Stimulated activated effector memory CD8-positive, alpha-beta T cell treated with anti-CD3 and anti-CD28 coated beads, Interleukin-12 subunit alpha, Interleukin-12 subunit beta, amount 100 ng/mL, for 72 hours (primary cell): Measurements from ENCODE around the gene SP9.
A peak's percentile ranks its signal among the peaks of the same experiment; 100 is the strongest.

Source experiments
- ATAC-seq: fragments of 150-1000 bp; cut with Tn5 transposase; 2 replicates; pipeline ENCODE4 v1.10.0; 2021
- DNase-seq, 2 donors: peaks; one replicate each; pipeline ENCODE4 v3.0.0; 2021 to 2022; ENCODE audit warnings: low spot score in 2 of 2
- H3K27ac Mint-ChIP-seq: one replicate; pipeline ENCODE4 v1.8.0; 2022; ENCODE audit warnings: mild to moderate bottlenecking, mixed read lengths
- H3K36me3 Mint-ChIP-seq: one replicate; pipeline ENCODE4 v1.8.0; 2022; ENCODE audit warnings: mild to moderate bottlenecking, mixed read lengths
- H3K4me1 Mint-ChIP-seq: one replicate; pipeline ENCODE4 v1.8.0; 2022; ENCODE audit warnings: mixed read lengths
- H3K4me3 Mint-ChIP-seq: one replicate; pipeline ENCODE4 v1.8.0; 2022; ENCODE audit warnings: mild to moderate bottlenecking, mixed read lengths
- H3K9me3 Mint-ChIP-seq: one replicate; pipeline ENCODE4 v1.8.0; 2022; ENCODE audit warnings: mixed read lengths

Gene SP9

GRCh38 chr2:174328961-174329715 is 5.6 kb upstream of the SP9 start:
- Mint-ChIP-seq H3K4me3 (no peak overlapping the region), H3K9me3 (no peaks in the 10 kb centered on the region), H3K27ac (no peak overlapping the region), H3K4me1 (peaks cover 49% of the 10 kb centered on the region), H3K36me3 (peaks cover 16% of the 10 kb centered on the region)
- DNase-seq (no peak), ATAC-seq (no peak)

DNA sequence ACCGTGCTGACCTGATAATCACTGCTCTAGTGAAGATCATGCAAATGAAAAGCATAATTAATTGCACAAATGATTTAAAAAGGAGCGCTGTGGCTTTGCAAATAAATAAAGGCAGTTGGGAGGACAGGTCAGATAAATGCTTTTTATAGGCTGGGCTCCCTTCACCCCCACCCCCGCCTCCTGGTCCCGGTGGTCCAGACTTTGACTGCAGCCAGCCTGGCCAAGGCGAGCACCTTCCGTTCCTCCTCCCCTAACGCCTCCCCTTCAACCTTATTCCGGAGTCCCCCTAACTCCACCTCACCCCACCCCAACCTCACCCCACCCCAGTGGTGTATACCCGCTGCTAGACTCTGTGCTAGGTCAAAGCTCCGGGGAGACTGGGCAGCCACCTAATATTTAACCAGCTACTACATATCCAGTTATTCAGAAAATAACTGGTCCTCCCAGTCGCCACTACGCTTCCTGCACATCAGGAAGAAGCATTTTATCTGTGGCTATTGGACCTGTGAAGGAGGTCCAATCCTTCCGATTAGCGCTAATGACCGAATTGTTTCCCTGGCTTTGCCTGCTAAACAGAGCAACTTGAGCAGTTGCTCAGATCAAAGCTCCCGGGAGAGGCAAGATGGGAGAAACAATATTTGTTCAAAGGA is 3.7 kb upstream of the SP9 start:
- Mint-ChIP-seq H3K4me1 (peaks cover 58% of the 10 kb centered on the region), H3K4me3 (no peak overlapping the region), H3K36me3 (peaks cover 16% of the 10 kb centered on the region), H3K9me3 (no peaks in the 10 kb centered on the region), H3K27ac (no peak overlapping the region)
- no peak for ATAC-seq
- DNase-seq, result no peak

- Mint-ChIP-seq H3K4me1 (peaks cover 55% of the 10 kb centered on the region), H3K9me3 (no peaks in the 10 kb centered on the region), H3K4me3 (no peak overlapping the region)
These were observed 3.0 kb upstream of the SP9 start for GRCh38 chr2:174331595-174332216.

DNA sequence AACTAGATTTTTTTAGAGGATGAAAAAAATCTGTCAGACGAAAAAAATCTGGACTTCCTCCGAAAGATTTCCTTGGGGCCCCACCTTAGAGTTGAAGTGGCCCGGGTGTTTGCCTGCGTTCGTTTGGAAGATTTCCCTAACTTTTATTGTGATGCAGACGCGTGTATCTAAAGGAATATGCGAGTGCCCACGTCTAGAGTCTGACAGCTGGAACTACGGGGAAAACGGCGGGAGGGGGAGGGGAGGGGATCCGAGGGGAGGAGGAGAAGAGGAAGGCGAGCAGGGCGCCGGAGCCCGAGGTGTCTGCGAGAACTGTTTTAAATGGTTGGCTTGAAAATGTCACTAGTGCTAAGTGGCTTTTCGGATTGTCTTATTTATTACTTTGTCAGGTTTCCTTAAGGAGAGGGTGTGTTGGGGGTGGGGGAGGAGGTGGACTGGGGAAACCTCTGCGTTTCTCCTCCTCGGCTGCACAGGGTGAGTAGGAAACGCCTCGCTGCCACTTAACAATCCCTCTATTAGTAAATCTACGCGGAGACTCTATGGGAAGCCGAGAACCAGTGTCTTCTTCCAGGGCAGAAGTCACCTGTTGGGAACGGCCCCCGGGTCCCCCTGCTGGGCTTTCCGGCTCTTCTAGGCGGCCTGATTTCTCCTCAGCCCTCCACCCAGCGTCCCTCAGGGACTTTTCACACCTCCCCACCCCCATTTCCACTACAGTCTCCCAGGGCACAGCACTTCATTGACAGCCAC is 2.4 kb upstream of the SP9 start:
- Mint-ChIP-seq H3K4me3 (peak overlapping the region; percentile 68), H3K4me1 (peaks cover 48% of the 10 kb centered on the region), H3K9me3 (no peaks in the 10 kb centered on the region), H3K27ac (no peak overlapping the region), H3K36me3 (peaks cover 12% of the 10 kb centered on the region)
- ATAC-seq (no peak), DNase-seq (no peak)

More at GRCh38 chr2:174331595-174332216, 3.0 kb upstream of the SP9 start:
- H3K36me3 Mint-ChIP-seq, result peaks cover 15% of the 10 kb centered on the region
- DNase-seq (no peak), ATAC-seq (no peak)
- no peak overlapping the region for H3K27ac Mint-ChIP-seq

DNA sequence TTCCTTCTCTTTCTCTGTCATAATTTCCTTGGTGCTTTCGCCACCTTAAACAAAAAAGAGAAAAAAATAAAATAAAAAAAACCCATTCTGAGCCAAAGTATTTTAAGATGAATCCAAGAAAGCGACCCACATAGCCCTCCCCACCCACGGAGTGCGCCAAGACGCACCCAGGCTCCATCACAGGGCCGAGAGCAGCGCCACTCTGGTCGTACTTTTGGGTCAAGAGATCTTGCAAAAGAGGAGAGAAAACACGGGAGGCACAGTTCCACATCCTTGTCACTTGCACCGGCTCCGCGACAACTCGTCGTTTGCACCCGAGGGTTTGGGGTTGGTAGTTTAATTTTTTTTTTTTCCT is 1.8 kb upstream of the SP9 start:
- Mint-ChIP-seq H3K9me3 (no peaks in the 10 kb centered on the region), H3K36me3 (peaks cover 16% of the 10 kb centered on the region), H3K4me1 (peaks cover 48% of the 10 kb centered on the region), H3K27ac (no peak overlapping the region), H3K4me3 (peak overlapping the region; percentile 68)
- no peak for DNase-seq
- no peak for ATAC-seq

GRCh38 chr2:174333372-174334277 is 1.1 kb upstream of the SP9 start:
- H3K9me3 Mint-ChIP-seq, result no peaks in the 10 kb centered on the region
- no peak overlapping the region for H3K27ac Mint-ChIP-seq
- peak overlapping the region; percentile 68 for H3K4me3 Mint-ChIP-seq
- peaks cover 17% of the 10 kb centered on the region for H3K36me3 Mint-ChIP-seq
- H3K4me1 Mint-ChIP-seq, result peaks cover 43% of the 10 kb centered on the region
- DNase-seq (peak in 1 of 2 donors; percentile 59), ATAC-seq (peak; percentile 56)

GRCh38 chr2:174334278-174334715 is 457 bp upstream of the SP9 start:
- Mint-ChIP-seq H3K4me3 (peak overlapping the region; percentile 68), H3K36me3 (peaks cover 17% of the 10 kb centered on the region), H3K27ac (no peak overlapping the region), H3K9me3 (no peaks in the 10 kb centered on the region), H3K4me1 (peaks cover 36% of the 10 kb centered on the region)
- ATAC-seq (no peak), DNase-seq (no peak)

DNA sequence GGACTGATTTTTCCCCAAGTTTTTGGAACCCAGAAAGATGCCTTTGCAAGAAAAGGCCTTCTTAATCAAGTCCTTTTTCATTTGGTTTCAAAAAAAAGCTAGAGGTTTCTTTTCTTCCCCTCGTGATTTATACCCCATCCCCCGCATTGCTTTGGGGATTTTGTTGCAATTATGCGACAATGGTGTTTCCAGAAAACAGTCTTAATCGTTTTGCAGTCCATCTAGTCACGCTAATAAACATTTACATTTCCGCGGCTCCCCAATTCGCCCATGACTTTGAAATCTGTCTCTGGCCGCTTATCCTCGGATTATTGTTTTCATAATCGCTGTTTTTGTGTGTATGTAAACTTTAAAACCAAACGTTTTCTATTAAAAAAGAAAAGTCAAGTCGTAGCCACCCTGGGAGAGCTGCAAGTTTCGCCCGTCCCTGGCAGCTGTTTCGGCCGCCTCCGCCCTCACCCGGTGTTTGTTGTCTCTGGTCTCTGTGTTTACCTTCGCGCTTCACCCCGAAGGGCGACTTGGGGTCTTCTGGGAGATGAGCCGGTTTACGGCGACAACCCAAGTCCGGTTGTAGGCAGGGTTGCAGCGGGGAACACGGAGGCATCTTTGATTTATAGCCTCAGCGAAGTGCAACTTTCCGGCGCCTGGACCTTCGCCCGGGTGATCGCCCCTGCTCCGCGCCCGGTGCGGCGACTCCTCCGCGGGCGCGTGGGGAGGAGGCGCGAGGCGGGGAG is 667 bp downstream of the SP9 start:
- Mint-ChIP-seq H3K4me1 (peaks cover 36% of the 10 kb centered on the region), H3K4me3 (peak overlapping the region; percentile 72), H3K27ac (no peak overlapping the region), H3K9me3 (no peaks in the 10 kb centered on the region), H3K36me3 (peaks cover 17% of the 10 kb centered on the region)
- DNase-seq (peak in 1 of 2 donors; percentile 57), ATAC-seq (no peak)

- peak overlapping the region; percentile 72 for H3K4me3 Mint-ChIP-seq
These were observed 1.3 kb downstream of the SP9 start for GRCh38 chr2:174335988-174336500.

DNA sequence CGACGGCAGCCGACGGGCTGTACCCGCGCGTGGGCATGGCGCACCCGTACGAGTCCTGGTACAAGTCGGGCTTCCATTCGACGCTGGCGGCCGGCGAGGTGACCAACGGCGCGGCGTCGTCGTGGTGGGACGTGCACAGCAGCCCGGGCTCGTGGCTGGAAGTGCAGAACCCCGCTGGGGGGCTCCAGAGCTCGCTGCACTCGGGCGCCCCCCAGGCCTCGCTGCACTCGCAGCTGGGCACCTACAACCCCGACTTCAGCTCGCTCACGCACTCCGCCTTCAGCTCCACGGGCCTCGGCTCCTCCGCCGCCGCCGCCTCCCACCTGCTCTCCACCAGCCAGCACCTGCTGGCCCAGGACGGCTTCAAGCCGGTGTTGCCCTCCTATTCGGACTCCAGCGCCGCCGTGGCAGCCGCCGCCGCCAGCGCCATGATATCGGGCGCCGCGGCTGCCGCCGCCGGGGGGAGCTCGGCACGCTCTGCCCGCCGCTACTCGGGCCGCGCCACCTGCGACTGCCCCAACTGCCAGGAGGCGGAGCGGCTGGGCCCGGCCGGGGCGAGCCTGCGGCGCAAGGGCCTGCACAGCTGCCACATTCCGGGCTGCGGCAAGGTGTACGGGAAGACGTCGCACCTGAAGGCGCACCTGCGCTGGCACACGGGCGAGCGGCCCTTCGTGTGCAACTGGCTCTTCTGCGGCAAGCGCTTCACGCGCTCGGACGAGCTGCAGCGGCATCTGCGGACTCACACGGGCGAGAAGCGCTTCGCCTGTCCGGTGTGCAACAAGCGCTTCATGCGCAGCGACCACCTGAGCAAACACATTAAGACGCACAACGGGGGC is 2.0 kb downstream of the SP9 start:
- Mint-ChIP-seq H3K4me3 (peak overlapping the region; percentile 72), H3K27ac (no peak overlapping the region), H3K9me3 (no peaks in the 10 kb centered on the region), H3K4me1 (peaks cover 46% of the 10 kb centered on the region), H3K36me3 (peaks cover 25% of the 10 kb centered on the region)
- peak; percentile 45 to 71 for DNase-seq
- ATAC-seq, result peak; percentile 65

More at GRCh38 chr2:174335988-174336500, 1.3 kb downstream of the SP9 start:
- no peaks in the 10 kb centered on the region for H3K9me3 Mint-ChIP-seq
- no peak overlapping the region for H3K27ac Mint-ChIP-seq
- peaks cover 18% of the 10 kb centered on the region for H3K36me3 Mint-ChIP-seq
- H3K4me1 Mint-ChIP-seq, result peaks cover 39% of the 10 kb centered on the region
- ATAC-seq (peak; percentile 23), DNase-seq (peak in 1 of 2 donors; percentile 67)

DNA sequence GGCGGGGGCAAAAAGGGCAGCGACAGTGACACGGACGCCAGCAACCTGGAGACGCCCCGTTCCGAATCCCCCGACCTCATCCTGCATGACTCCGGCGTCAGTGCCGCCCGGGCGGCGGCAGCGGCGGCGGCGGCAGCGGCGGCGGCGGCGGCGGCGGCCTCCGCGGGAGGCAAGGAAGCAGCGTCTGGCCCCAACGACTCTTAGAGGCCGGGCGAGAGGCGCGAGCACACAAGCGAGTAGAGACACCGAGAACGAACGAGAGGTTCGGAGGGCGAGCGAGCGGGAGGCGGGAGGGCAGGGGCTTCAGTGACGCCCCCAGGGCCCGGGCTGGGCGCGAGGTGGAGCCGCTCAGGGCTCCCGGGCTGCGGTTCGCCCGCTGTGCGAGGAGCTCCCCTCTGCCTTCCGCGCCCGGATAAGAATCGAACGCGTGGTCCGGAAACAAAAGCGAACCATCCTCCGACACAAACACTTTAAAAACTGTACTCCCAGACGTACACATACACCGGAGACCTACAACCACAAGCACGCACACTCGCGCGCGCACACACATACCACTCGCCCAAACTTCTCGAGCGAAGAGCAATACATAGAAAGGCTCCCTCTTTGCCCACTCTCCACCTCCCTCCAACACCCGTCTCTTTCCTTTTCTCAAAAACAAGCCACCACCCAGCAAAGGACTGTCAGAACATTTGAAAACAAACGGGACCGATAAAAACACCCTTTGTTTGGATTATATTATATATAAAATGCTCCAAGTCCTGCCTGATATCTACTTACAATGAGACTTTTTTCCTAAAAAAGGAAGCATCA is 2.8 kb downstream of the SP9 start:
- peak; percentile 43 for ATAC-seq
- peak in 1 of 2 donors; percentile 71 for DNase-seq
- H3K4me1 Mint-ChIP-seq, result peaks cover 48% of the 10 kb centered on the region
- H3K36me3 Mint-ChIP-seq, result peaks cover 22% of the 10 kb centered on the region
- no peaks in the 10 kb centered on the region for H3K9me3 Mint-ChIP-seq
- peak overlapping the region; percentile 72 for H3K4me3 Mint-ChIP-seq
- H3K27ac Mint-ChIP-seq, result no peak overlapping the region

- Mint-ChIP-seq H3K27ac (no peak overlapping the region), H3K9me3 (no peaks in the 10 kb centered on the region), H3K36me3 (peaks cover 16% of the 10 kb centered on the region), H3K4me1 (peaks cover 45% of the 10 kb centered on the region), H3K4me3 (peak overlapping the region; percentile 72)
- DNase-seq, result no peak
- no peak for ATAC-seq
These were observed 3.4 kb downstream of the SP9 start for GRCh38 chr2:174338147-174338605.
